Keratinocyte (primary cell): ENCODE measurements around the gene PITX1. TPM values are rescaled to one million over a fixed set of nuclear protein-coding genes. Genes with fewer than 3 reads are reported as not detected.

Experiments used
- DNase-seq: peaks from one replicate; pipeline ENCODE4 v3.0.0-alpha.2; 2011; ENCODE audit warnings: low read depth, missing footprints, low spot score
- FAIRE-seq: peaks from 2 replicates; lab custom pipeline; 2011; peaks lifted over from hg19 to GRCh38; lab: Jason Lieb, UNC
- H2AFZ ChIP-seq: 2 replicates; pipeline ENCODE4 v1.6.0; 2012; ENCODE audit warnings: low read length, control low read depth, inconsistent platforms; ENCODE audit not compliant: control insufficient read depth
- H3K27ac ChIP-seq: 2 replicates; pipeline ENCODE4 v1.5.1; 2011; ENCODE audit warnings: low read length; ENCODE audit not compliant: control insufficient read depth, insufficient read depth
- H3K27me3 ChIP-seq: 3 replicates; pipeline ENCODE4 v1.6.0; 2011; ENCODE audit warnings: low read length; ENCODE audit not compliant: control insufficient read depth, insufficient read depth; ENCODE audit errors: extremely low read depth
- H3K36me3 ChIP-seq, 2 experiments: 2 replicates in 1 of 2; 3 replicates in 1 of 2; pipeline ENCODE4 v1.5.1; 2011; ENCODE audit warnings: low read length in 2 of 2, mild to moderate bottlenecking in 1 of 2; ENCODE audit not compliant: control insufficient read depth in 2 of 2, insufficient read depth in 2 of 2; ENCODE audit errors: extremely low read depth in 1 of 2
- H3K4me1 ChIP-seq: 3 replicates; pipeline ENCODE4 v1.5.1; 2011; ENCODE audit warnings: low read length; ENCODE audit not compliant: control insufficient read depth, insufficient read depth; ENCODE audit errors: extremely low read depth
- H3K4me2 ChIP-seq: 3 replicates; pipeline ENCODE4 v1.6.0; 2011; ENCODE audit warnings: low read depth, low read length; ENCODE audit not compliant: control insufficient read depth, insufficient read depth; ENCODE audit errors: extremely low read depth
- H3K4me3 ChIP-seq, 3 experiments: fragments of 200-600 bp in 1 of 3; sonication (generic) in 1 of 3; 2 replicates in 2 of 3; 3 replicates in 1 of 3; pipeline ENCODE4 v1.5.1; 2011 to 2016; ENCODE audit warnings: low read length in 3 of 3, mild to moderate bottlenecking in 3 of 3, control low read depth in 2 of 3, inconsistent platforms in 1 of 3, low read depth in 1 of 3, mixed read lengths in 1 of 3, mixed run types in 1 of 3, moderate library complexity in 1 of 3; ENCODE audit not compliant: control insufficient read depth in 2 of 3, insufficient read depth in 2 of 3; ENCODE audit errors: extremely low read depth in 1 of 3
- H3K79me2 ChIP-seq: 2 replicates; pipeline ENCODE4 v1.6.0; 2012; ENCODE audit warnings: low read length; ENCODE audit not compliant: control insufficient read depth, insufficient read depth
- H3K9ac ChIP-seq: 3 replicates; pipeline ENCODE4 v1.6.0; 2011; ENCODE audit warnings: low read length; ENCODE audit not compliant: control insufficient read depth, insufficient read depth; ENCODE audit errors: extremely low read depth
- H3K9me1 ChIP-seq: 3 replicates; pipeline ENCODE4 v1.6.0; 2011; ENCODE audit warnings: low read length; ENCODE audit not compliant: control insufficient read depth, insufficient read depth; ENCODE audit errors: extremely low read depth
- H3K9me3 ChIP-seq: 2 replicates; pipeline ENCODE4 v1.5.1; 2012; ENCODE audit warnings: low read depth, low read length; ENCODE audit not compliant: control insufficient read depth
- H4K20me1 ChIP-seq: 3 replicates; pipeline ENCODE4 v1.6.0; 2011; ENCODE audit warnings: low read length; ENCODE audit not compliant: control insufficient read depth, insufficient read depth; ENCODE audit errors: extremely low read depth
- EZH2 ChIP-seq: IDR thresholded peaks from one replicate; pipeline ENCODE4 v1.6.1; 2012; ENCODE audit warnings: inconsistent platforms, mild to moderate bottlenecking, low read length, moderate library complexity
- dilution Hi-C: fragments of 300-500 bp; cut with MboI; formaldehyde crosslinking; loops from one replicate; pipeline ENCODE4 v1.7.0; 2020; ENCODE audit warnings: low sequenced_read_pairs; ENCODE audit not compliant: extremely low pct_ligation_motif_present
- polyA plus RNA-seq, 5 experiments: library from polyadenylated mRNA; depleted of rRNA in 3 of 5; stranded (reverse) in 3 of 5; stranded (forward) in 1 of 5; unstranded in 1 of 5; fragments of >200 nt; gene quantifications; 1 replicate in 1 of 5; 2 replicates in 3 of 5; 3 replicates in 1 of 5; pipeline versions ENCODE4 v1.2.1 to v1.2.3, GENCODE V29; 2011 to 2012; ENCODE audit warnings: missing spikeins in 2 of 5, low read depth in 1 of 5, low replicate concordance in 1 of 5
- TF ChIP-seq, protein P1 (sequence below), 3 experiments: IDR thresholded peaks in 1 of 3; conservative IDR thresholded peaks in 1 of 3; optimal IDR thresholded peaks in 1 of 3; 2 replicates in 2 of 3; 3 replicates in 1 of 3; pipeline versions ENCODE3 to v1.5.1; 2011; ENCODE audit warnings: low read length in 3 of 3, mild to moderate bottlenecking in 3 of 3, moderate library complexity in 2 of 3, control low read depth in 1 of 3, inconsistent platforms in 1 of 3; ENCODE audit not compliant: insufficient read depth in 2 of 3; ENCODE audit errors: extremely low read depth in 1 of 3

The PITX1 gene
- polyA plus RNA-seq, 1 donor (not counting 4 experiments of a cell fraction or from before 2014, with no cell fraction given), result 0.73 TPM

DNA sequence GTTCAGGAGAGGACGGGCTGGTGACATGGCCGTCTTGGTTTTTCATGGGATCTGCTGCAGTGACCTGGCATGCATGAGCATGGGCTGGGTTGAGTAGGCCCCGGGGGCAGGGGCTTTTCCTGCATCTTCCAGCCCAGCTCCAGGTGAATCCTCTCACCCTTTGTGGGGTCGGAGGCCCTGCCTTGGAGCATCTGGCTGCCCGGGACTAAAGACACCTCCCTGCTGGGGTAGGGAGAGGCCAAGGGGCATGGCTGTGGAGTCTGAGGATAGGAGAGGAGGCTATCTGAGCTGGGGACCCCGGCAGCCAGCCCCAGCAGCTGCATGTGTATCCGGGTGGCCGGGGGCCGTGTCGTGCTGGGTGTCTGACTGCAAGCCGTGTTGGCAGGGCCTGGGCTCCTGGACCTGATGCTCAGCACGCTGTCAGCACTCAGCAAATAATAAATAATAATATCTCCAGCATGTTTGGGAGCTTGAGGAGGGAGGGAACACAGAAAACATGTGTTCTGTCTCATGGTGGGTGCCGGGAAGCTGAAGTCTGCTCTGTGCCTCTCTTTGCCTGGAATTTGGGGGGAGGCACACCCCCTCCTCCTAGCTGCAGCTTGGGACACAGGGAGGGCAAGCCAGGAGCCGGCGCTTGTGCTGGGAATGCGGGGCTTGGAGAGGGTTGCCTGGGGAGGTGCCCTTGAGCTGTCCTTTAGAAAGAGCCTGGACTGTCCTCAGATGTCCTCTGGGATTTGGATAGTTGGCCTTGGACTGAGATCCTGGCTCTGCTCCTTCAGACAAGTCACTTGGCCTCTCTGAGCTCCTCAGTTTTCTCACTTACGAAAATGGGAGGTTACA is 28.4 kb upstream of the PITX1 start:
- TF ChIP-seq EZH2, result no peak
- TF ChIP-seq, protein P1, sequence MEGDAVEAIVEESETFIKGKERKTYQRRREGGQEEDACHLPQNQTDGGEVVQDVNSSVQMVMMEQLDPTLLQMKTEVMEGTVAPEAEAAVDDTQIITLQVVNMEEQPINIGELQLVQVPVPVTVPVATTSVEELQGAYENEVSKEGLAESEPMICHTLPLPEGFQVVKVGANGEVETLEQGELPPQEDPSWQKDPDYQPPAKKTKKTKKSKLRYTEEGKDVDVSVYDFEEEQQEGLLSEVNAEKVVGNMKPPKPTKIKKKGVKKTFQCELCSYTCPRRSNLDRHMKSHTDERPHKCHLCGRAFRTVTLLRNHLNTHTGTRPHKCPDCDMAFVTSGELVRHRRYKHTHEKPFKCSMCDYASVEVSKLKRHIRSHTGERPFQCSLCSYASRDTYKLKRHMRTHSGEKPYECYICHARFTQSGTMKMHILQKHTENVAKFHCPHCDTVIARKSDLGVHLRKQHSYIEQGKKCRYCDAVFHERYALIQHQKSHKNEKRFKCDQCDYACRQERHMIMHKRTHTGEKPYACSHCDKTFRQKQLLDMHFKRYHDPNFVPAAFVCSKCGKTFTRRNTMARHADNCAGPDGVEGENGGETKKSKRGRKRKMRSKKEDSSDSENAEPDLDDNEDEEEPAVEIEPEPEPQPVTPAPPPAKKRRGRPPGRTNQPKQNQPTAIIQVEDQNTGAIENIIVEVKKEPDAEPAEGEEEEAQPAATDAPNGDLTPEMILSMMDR (optimal IDR thresholded peaks at IDR 0.05 in 1 of 3, IDR thresholded peaks at IDR 0.05 in 1 of 3, conservative IDR thresholded peaks at IDR 0.05 in 1 of 3; ENCODE audit: extremely low read depth in 1 of 3, insufficient read depth in 2 of 3, low read length in 3 of 3), result no peak
- no peak for DNase-seq
- H3K4me3 ChIP-seq, result no peak overlapping the region
- H3K9me3 ChIP-seq, result no peaks in the 10 kb centered on the region
- no peak overlapping the region for H3K9ac ChIP-seq
- no peaks in the 10 kb centered on the region for H4K20me1 ChIP-seq
- no peak overlapping the region for H2AFZ ChIP-seq
- dilution Hi-C loops, result no loop called here
- no peaks in the 10 kb centered on the region for H3K79me2 ChIP-seq
- no peaks in the 10 kb centered on the region for H3K36me3 ChIP-seq
- no peak overlapping the region for H3K27ac ChIP-seq
- no peaks in the 10 kb centered on the region for H3K4me1 ChIP-seq
- no peak for FAIRE-seq
- no peak overlapping the region for H3K4me2 ChIP-seq
- H3K27me3 ChIP-seq, result peaks cover 26% of the 10 kb centered on the region
- H3K9me1 ChIP-seq, result no peaks in the 10 kb centered on the region

DNA sequence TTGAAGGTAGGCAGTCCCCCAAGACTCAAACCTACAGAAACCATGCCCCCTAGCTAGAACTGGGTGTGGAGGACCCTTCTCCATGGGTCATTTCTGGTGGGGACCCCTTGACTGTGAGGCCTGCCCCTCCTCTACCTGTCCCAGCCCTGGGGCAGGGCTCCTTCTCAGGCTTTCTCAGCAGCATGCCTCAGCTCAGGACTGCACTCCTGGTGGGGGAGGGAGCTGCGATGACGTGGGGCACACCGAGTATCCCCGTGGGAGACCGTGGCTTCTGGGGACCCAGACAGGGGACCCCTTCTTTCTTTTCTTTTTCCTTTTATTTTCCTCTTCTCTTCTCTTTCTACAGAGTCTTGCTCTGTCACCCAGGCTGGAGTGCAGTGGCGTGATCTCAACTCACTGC is 27.0 kb upstream of the PITX1 start:
- no peak overlapping the region for H3K27ac ChIP-seq
- no peaks in the 10 kb centered on the region for H4K20me1 ChIP-seq
- no peak overlapping the region for H2AFZ ChIP-seq
- H3K4me1 ChIP-seq, result no peaks in the 10 kb centered on the region
- no peaks in the 10 kb centered on the region for H3K79me2 ChIP-seq
- no peaks in the 10 kb centered on the region for H3K9me1 ChIP-seq
- TF ChIP-seq EZH2, result no peak
- TF ChIP-seq, protein P1 (optimal IDR thresholded peaks at IDR 0.05 in 1 of 3, IDR thresholded peaks at IDR 0.05 in 1 of 3, conservative IDR thresholded peaks at IDR 0.05 in 1 of 3; ENCODE audit: extremely low read depth in 1 of 3, insufficient read depth in 2 of 3, low read length in 3 of 3), result no peak
- DNase-seq (no peak), FAIRE-seq (no peak)
- no peak overlapping the region for H3K4me3 ChIP-seq
- H3K9ac ChIP-seq, result no peak overlapping the region
- peaks cover 33% of the 10 kb centered on the region for H3K27me3 ChIP-seq
- H3K36me3 ChIP-seq, result no peaks in the 10 kb centered on the region
- no peaks in the 10 kb centered on the region for H3K9me3 ChIP-seq
- no peak overlapping the region for H3K4me2 ChIP-seq
- dilution Hi-C loops, result no loop called here
